ENCODE results near the gene ZGPAT. TPM values are rescaled to one million over a fixed set of nuclear protein-coding genes. Genes with fewer than 3 reads are reported as not detected.

Gene ZGPAT
- polyA plus RNA-seq, 3 donors = 13.2 to 33.0 (median 30.7) TPM

GRCh38 chr20:63783970-63784369 lies 76.1 kb downstream of the ZGPAT start:
- H3K27ac ChIP-seq (ENCODE audit: low read depth, low read length) = no peak overlapping the region
- 77 to 86% (median 84%) methylated on average over 15 to 16 of the region's 16 CpGs for WGBS, 3 donors

- no peak overlapping the region for H3K27ac ChIP-seq (ENCODE audit: low read depth, low read length)
- 63 to 74% (median 71%) methylated on average over 14 of the region's 14 CpGs for WGBS, 3 donors
These were observed 77.9 kb downstream of the ZGPAT start for GRCh38 chr20:63785691-63786131.

Other genes with a start within 250 kb of the ZGPAT start
- gene KCNQ2, start 235.4 kb upstream of the ZGPAT start, polyA plus RNA-seq = 1 to 10 TPM in 1 of 3 donors, under 1 TPM in 1, not detected in 1; 0.10 to 1.6 TPM
- 10 to 100 TPM in 1 of 3 donors, 1 to 10 TPM in 2; 1.2 to 24.4 (median 3.2) TPM for gene EEF1A2, start 209.0 kb upstream of the ZGPAT start, polyA plus RNA-seq
- gene PPDPF, start 187.3 kb upstream of the ZGPAT start, polyA plus RNA-seq = 100 to 1,000 TPM; 195 to 215 (median 203) TPM
- 1 to 10 TPM in 2 of 3 donors, not detected in 1; 1.6 to 3.6 TPM for gene PTK6, start 170.7 kb upstream of the ZGPAT start, polyA plus RNA-seq
- gene SRMS, start 160.3 kb upstream of the ZGPAT start, polyA plus RNA-seq = under 1 TPM in 1 of 3 donors, not detected in 2; 0.06 TPM
- 1 to 10 TPM in 1 of 3 donors, under 1 TPM in 2; 0.17 to 1.0 (median 0.36) TPM for gene FNDC11, start 153.9 kb upstream of the ZGPAT start, polyA plus RNA-seq
- gene HELZ2, start 133.8 kb upstream of the ZGPAT start, polyA plus RNA-seq = 10 to 100 TPM; 11.3 to 22.0 (median 13.3) TPM
- gene GMEB2, start 80.9 kb upstream of the ZGPAT start, polyA plus RNA-seq = 1 to 10 TPM; 6.9 to 9.6 (median 7.5) TPM
- gene STMN3, start 54.6 kb upstream of the ZGPAT start, polyA plus RNA-seq = 10 to 100 TPM; 10.6 to 16.9 (median 12.6) TPM
- 10 to 100 TPM in 2 of 3 donors, 1 to 10 TPM in 1; 7.3 to 16.1 (median 11.8) TPM for gene RTEL1, start 49.7 kb upstream of the ZGPAT start, polyA plus RNA-seq
- gene TNFRSF6B, start 11.4 kb upstream of the ZGPAT start, polyA plus RNA-seq = 10 to 100 TPM in 1 of 3 donors, 1 to 10 TPM in 2; 7.4 to 92.8 (median 9.3) TPM
- gene ARFRP1, start 63 bp upstream of the ZGPAT start, polyA plus RNA-seq = 10 to 100 TPM; 26.9 to 50.8 (median 40.9) TPM
- gene LIME1, start 28.6 kb downstream of the ZGPAT start, polyA plus RNA-seq = 10 to 100 TPM in 2 of 3 donors, 1 to 10 TPM in 1; 5.2 to 16.7 (median 10.7) TPM
- gene SLC2A4RG, start 31.7 kb downstream of the ZGPAT start, polyA plus RNA-seq = 100 to 1,000 TPM in 1 of 3 donors, 10 to 100 TPM in 2; 28.3 to 137 (median 72.8) TPM
- gene ZBTB46, start 123.2 kb downstream of the ZGPAT start, polyA plus RNA-seq = 1 to 10 TPM; 1.8 to 8.2 (median 6.1) TPM
- gene ABHD16B, start 153.5 kb downstream of the ZGPAT start, polyA plus RNA-seq = 1 to 10 TPM in 1 of 3 donors, under 1 TPM in 1, not detected in 1; 0.72 to 1.2 TPM
- 100 to 1,000 TPM in 1 of 3 donors, 10 to 100 TPM in 2; 34.8 to 109 (median 88.8) TPM for gene TPD52L2, start 157.2 kb downstream of the ZGPAT start, polyA plus RNA-seq
- 10 to 100 TPM; 19.0 to 22.9 (median 21.1) TPM for gene DNAJC5, start 187.1 kb downstream of the ZGPAT start, polyA plus RNA-seq
- 10 to 100 TPM; 28.9 to 44.6 (median 33.1) TPM for gene UCKL1, start 248.4 kb downstream of the ZGPAT start, polyA plus RNA-seq